GM12878 (cell line): ENCODE measurements around the gene ARHGAP44. TPM values are rescaled to one million over a fixed set of nuclear protein-coding genes. Genes with fewer than 3 reads are reported as not detected.

Experiments
- ATAC-seq: fragments of 200-7000 bp; cut with Tn5 transposase; 3 replicates; pipeline ENCODE4 v1.9.1; 2020; ENCODE audit warnings: mild to moderate bottlenecking, moderate library complexity
- BruUV-seq: library from RNA; stranded (reverse); fragments of 400-500 nt; replicated peaks from 2 replicates; lab custom pipeline; 2021; lab: Mats Ljungman, UMichigan
- CTCF ChIA-PET: fragments of 300-600 bp; sonication (Branson Sonifier 250); formaldehyde crosslinking; extraction: SDS; loops from one replicate; lab custom pipeline; 2021; ENCODE audit warnings: inconsistent platforms; lab: Yijun Ruan, JAX
- POLR2A ChIA-PET: fragments of 350-600 bp; formaldehyde crosslinking; extraction: SDS; loops from one replicate; lab custom pipeline; 2021; ENCODE audit warnings: inconsistent platforms; lab: Charles Lee
- RAD21 ChIA-PET: fragments of 300-600 bp; sonication (Branson Sonifier 250); formaldehyde crosslinking; loops from one replicate; lab custom pipeline; 2023; ENCODE audit warnings: antibody characterized with exemption; ENCODE audit not compliant: unreplicated experiment; lab: Charles Lee
- SMC1A ChIA-PET: fragments of 300-600 bp; sonication (Branson Sonifier 250); formaldehyde crosslinking; loops from one replicate; lab custom pipeline; 2023; ENCODE audit not compliant: unreplicated experiment, uncharacterized antibody; lab: Charles Lee
- DNase-seq: peaks from one replicate; pipeline ENCODE4 v3.0.0-alpha.2; 2011; ENCODE audit warnings: low read depth, low spot score
- FAIRE-seq: peaks from 3 replicates; lab custom pipeline; 2011; peaks lifted over from hg19 to GRCh38; lab: Jason Lieb, UNC
- H2AFZ ChIP-seq: 2 replicates; pipeline ENCODE4 v1.6.0; 2011; ENCODE audit warnings: low read depth, low read length, control low read depth; ENCODE audit not compliant: control insufficient read depth
- H3K27ac ChIP-seq: 2 replicates; pipeline ENCODE4 v1.5.1; 2011; ENCODE audit warnings: control low read depth; ENCODE audit not compliant: control insufficient read depth, insufficient read depth
- H3K27me3 ChIP-seq, 2 experiments: replicated peaks in 1 of 2; 2 replicates each; pipeline versions ENCODE4 v1.6.0 to v1.6.1; 2011; ENCODE audit warnings: low read length in 1 of 2; ENCODE audit not compliant: control insufficient read depth in 2 of 2, insufficient read depth in 2 of 2
- H3K36me3 ChIP-seq, 2 experiments: 2 replicates each; pipeline ENCODE4 v1.5.1; 2011; ENCODE audit warnings: low read length in 1 of 2; ENCODE audit not compliant: control insufficient read depth in 2 of 2, insufficient read depth in 2 of 2
- H3K4me1 ChIP-seq: 2 replicates; pipeline ENCODE4 v1.6.1; 2011; ENCODE audit warnings: mild to moderate bottlenecking, low read length, moderate library complexity, mixed read lengths; ENCODE audit not compliant: control insufficient read depth, insufficient read depth
- H3K4me2 ChIP-seq: 2 replicates; pipeline ENCODE4 v1.6.0; 2011; ENCODE audit warnings: control low read depth; ENCODE audit not compliant: control insufficient read depth, insufficient read depth
- H3K4me3 ChIP-seq: fragments of 200-600 bp; sonication (generic); 2 replicates; pipeline ENCODE4 v1.5.1; 2016
- H3K79me2 ChIP-seq: 2 replicates; pipeline ENCODE4 v1.6.0; 2011; ENCODE audit warnings: low read length; ENCODE audit not compliant: control insufficient read depth, insufficient read depth
- H3K9ac ChIP-seq: 2 replicates; pipeline ENCODE4 v1.8.0; 2011; ENCODE audit warnings: low read length, control low read depth, mixed read lengths; ENCODE audit not compliant: control insufficient read depth, insufficient read depth
- H3K9me3 ChIP-seq: replicated peaks from 3 replicates; pipeline ENCODE4 v1.5.1; 2011; ENCODE audit warnings: mild to moderate bottlenecking, low read length; ENCODE audit not compliant: control insufficient read depth, insufficient read depth
- H4K20me1 ChIP-seq: 2 replicates; pipeline ENCODE4 v1.6.0; 2011; ENCODE audit not compliant: control insufficient read depth, insufficient read depth
- CBX5 ChIP-seq: sonication (generic); IDR thresholded peaks from 2 replicates; pipeline ENCODE4 v1.6.1; 2016; ENCODE audit warnings: low read depth, moderate library complexity, mild to moderate bottlenecking, inconsistent platforms
- IRF4 ChIP-seq: IDR thresholded peaks from 2 replicates; pipeline ENCODE4 v1.6.1; 2011; ENCODE audit warnings: low read depth, low read length
- SRF ChIP-seq, 2 experiments: IDR thresholded peaks; 2 replicates each; pipeline ENCODE4 v1.6.1; 2011; ENCODE audit warnings: low read depth in 2 of 2, low read length in 2 of 2, mild to moderate bottlenecking in 1 of 2, moderate library complexity in 1 of 2
- WGBS: methylation state at CpG from one replicate; pipeline ENCODE4 v1.1.6; 2016; ENCODE audit warnings: low lambda C conversion rate; ENCODE audit not compliant: insufficient replicate concordance, insufficient coverage; ENCODE audit errors: missing lambda C conversion rate; 5-methylcytosine and 5-hydroxymethylcytosine counted together
- in situ Hi-C: fragments of 300-500 bp; cut with MboI; formaldehyde crosslinking; loops from 9 replicates; pipeline ENCODE4 v1.14.3; 2018; ENCODE audit warnings: mixed read lengths
- intact Hi-C: fragments of 100-400 bp; cut with micrococcal nuclease; formaldehyde crosslinking; loops from one replicate; pipeline ENCODE4 v1.14.2; 2022; ENCODE audit not compliant: unreplicated experiment
- polyA plus RNA-seq, 11 experiments: library from polyadenylated mRNA; depleted of rRNA in 4 of 11; unstranded in 6 of 11; stranded (reverse) in 5 of 11; fragments of >200 nt; fragmentation: Nextera tagmentation in 4 of 11; fragmentation: Illumina TruSeq in 1 of 11; extraction: Ambion mirVana in 4 of 11; extraction: Trizol in 1 of 11; gene quantifications; 1 replicate in 1 of 11; 2 replicates in 10 of 11; pipeline versions ENCODE4 v1.2.1 to v1.2.3, GENCODE V29; 2011 to 2016; ENCODE audit warnings: inconsistent platforms in 2 of 11, missing spikeins in 2 of 11, low read depth in 1 of 11
- total RNA-seq, 4 experiments: library from RNA; depleted of rRNA in 3 of 4; stranded (reverse); fragments of >200 nt in 3 of 4; fragmentation: Illumina TruSeq in 1 of 4; extraction: Trizol in 1 of 4; gene quantifications; 2 replicates each; pipeline versions ENCODE4 v1.2.1 to v1.2.3, GENCODE V29; 2013 to 2021
- TF ChIP-seq, protein P1 (sequence below): fragments of 450-650 bp; IDR thresholded peaks from 2 replicates; pipeline ENCODE4 v1.6.1; 2014; ENCODE audit warnings: mild to moderate bottlenecking
- TF ChIP-seq, protein P2 (sequence below): fragments of 150-350 bp; IDR thresholded peaks from 2 replicates; pipeline ENCODE4 v1.6.1; 2016; ENCODE audit warnings: low read depth, low read length

ARHGAP44 gene
- total and polyA plus RNA-seq, 10 of the 15 experiments (the other 5 are each of a cell fraction or from before 2014, with no cell fraction given): 0.11 to 1.2 (median 0.48) TPM

DNA sequence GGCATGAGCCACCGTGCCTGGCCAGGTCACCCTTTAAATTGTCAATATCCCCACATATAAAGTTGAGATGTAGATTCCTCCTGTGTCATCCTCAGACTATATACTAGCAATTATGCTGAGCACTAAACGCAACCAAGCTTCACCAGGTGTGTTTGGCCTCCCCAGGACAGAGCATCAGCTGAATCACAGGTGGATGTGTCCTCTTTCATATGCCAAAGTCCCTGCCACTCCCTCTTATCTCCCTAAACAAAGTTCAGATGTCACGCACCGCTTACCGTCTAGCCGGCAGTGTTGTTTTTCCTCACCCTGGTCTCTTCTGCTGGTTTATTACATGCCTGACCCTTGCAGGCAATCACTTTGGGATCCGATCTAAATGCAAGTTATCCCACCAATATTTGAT lies 43.8 kb upstream of the ARHGAP44 start:
- TF ChIP-seq CBX5: no peak
- TF ChIP-seq, all 136 proteins: peak for 0
- no peak overlapping the region for H3K9ac ChIP-seq
- no peaks in the 10 kb centered on the region for H3K4me1 ChIP-seq
- no peak overlapping the region for H2AFZ ChIP-seq
- ChIA-PET SMC1A (no interaction called here), RAD21 (no interaction called here), POLR2A (no interaction called here), CTCF (no interaction called here)
- no peak for ATAC-seq
- 59% methylated on average over 7 of the region's 7 CpGs for WGBS
- DNase-seq: no peak
- no peaks in the 10 kb centered on the region for H3K27me3 ChIP-seq
- H3K4me2 ChIP-seq: no peak overlapping the region
- H3K9me3 ChIP-seq: no peaks in the 10 kb centered on the region
- no peaks in the 10 kb centered on the region for H4K20me1 ChIP-seq
- no peak overlapping the region for H3K27ac ChIP-seq
- in situ Hi-C loops (no loop called here), intact Hi-C loops (loop anchor here (10.0 kb wide), 1 partner anchor 81 kb away; the partner anchor contains the start of gene MYOCD)
- FAIRE-seq: no peak
- H3K79me2 ChIP-seq: no peaks in the 10 kb centered on the region
- BruUV-seq: no TSS peak
- H3K36me3 ChIP-seq: no peaks in the 10 kb centered on the region
- no peak overlapping the region for H3K4me3 ChIP-seq

DNA sequence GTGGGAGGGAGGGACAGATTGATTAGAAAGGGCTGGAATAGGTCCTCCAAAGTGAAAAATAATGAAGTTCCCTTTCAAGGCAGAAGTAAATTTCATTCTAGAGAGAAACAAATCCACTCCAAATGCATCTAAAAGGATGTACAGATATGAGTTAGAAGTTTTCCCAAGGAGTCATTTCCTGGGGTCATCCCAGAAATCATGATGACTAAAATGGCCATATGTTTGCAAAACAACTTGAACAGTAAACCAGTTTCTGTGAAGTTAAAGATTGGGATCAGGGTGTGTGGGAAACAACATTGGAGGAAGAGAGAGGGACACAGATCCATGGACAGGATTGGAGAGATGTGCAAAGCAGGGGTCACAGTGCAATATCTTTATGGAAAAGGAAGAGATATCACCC lies 32.5 kb upstream of the ARHGAP44 start:
- no peaks in the 10 kb centered on the region for H3K4me1 ChIP-seq
- H3K4me2 ChIP-seq: no peak overlapping the region
- no peaks in the 10 kb centered on the region; a peak in 1 of 4 replicates for H3K27me3 ChIP-seq
- ATAC-seq: no peak
- TF ChIP-seq IRF4 (no peak), SRF (IDR thresholded peaks at IDR 0.05; ENCODE audit: low read depth in 2 of 2, low read length in 2 of 2) (no peak)
- TF ChIP-seq, protein P1, sequence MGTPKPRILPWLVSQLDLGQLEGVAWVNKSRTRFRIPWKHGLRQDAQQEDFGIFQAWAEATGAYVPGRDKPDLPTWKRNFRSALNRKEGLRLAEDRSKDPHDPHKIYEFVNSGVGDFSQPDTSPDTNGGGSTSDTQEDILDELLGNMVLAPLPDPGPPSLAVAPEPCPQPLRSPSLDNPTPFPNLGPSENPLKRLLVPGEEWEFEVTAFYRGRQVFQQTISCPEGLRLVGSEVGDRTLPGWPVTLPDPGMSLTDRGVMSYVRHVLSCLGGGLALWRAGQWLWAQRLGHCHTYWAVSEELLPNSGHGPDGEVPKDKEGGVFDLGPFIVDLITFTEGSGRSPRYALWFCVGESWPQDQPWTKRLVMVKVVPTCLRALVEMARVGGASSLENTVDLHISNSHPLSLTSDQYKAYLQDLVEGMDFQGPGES: no peak
- TF ChIP-seq, protein P2, sequence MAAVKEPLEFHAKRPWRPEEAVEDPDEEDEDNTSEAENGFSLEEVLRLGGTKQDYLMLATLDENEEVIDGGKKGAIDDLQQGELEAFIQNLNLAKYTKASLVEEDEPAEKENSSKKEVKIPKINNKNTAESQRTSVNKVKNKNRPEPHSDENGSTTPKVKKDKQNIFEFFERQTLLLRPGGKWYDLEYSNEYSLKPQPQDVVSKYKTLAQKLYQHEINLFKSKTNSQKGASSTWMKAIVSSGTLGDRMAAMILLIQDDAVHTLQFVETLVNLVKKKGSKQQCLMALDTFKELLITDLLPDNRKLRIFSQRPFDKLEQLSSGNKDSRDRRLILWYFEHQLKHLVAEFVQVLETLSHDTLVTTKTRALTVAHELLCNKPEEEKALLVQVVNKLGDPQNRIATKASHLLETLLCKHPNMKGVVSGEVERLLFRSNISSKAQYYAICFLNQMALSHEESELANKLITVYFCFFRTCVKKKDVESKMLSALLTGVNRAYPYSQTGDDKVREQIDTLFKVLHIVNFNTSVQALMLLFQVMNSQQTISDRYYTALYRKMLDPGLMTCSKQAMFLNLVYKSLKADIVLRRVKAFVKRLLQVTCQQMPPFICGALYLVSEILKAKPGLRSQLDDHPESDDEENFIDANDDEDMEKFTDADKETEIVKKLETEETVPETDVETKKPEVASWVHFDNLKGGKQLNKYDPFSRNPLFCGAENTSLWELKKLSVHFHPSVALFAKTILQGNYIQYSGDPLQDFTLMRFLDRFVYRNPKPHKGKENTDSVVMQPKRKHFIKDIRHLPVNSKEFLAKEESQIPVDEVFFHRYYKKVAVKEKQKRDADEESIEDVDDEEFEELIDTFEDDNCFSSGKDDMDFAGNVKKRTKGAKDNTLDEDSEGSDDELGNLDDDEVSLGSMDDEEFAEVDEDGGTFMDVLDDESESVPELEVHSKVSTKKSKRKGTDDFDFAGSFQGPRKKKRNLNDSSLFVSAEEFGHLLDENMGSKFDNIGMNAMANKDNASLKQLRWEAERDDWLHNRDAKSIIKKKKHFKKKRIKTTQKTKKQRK: no peak
- TF ChIP-seq, all 136 proteins: peak for 0
- POLR2A ChIA-PET: no interaction called here
- RAD21 ChIA-PET: no interaction called here
- SMC1A ChIA-PET: no interaction called here
- FAIRE-seq (no peak), DNase-seq (no peak)
- no TSS peak for BruUV-seq
- in situ Hi-C loops: loop anchor here (25.0 kb wide), 1 partner anchor 1469 kb away; no protein-coding TSS in a partner anchor
- no peak overlapping the region for H2AFZ ChIP-seq
- intact Hi-C loops: no loop called here
- H3K27ac ChIP-seq: no peak overlapping the region
- no peaks in the 10 kb centered on the region for H3K9me3 ChIP-seq
- H3K9ac ChIP-seq: no peak overlapping the region
- H3K4me3 ChIP-seq: no peak overlapping the region
- H3K79me2 ChIP-seq: no peaks in the 10 kb centered on the region
- H4K20me1 ChIP-seq: no peaks in the 10 kb centered on the region
- CTCF ChIA-PET: no interaction called here
- no peaks in the 10 kb centered on the region for H3K36me3 ChIP-seq
